Fibroblast of pulmonary artery (primary cell): ENCODE results near the gene MPND.

Source experiments
- DNase-seq: peaks from one replicate; pipeline ENCODE4 v3.0.0-alpha.2; 2010; ENCODE audit warnings: low read depth
- H3K4me3 ChIP-seq: replicated peaks from 2 replicates; pipeline ENCODE4 v1.5.1; 2011; ENCODE audit warnings: low read depth, mild to moderate bottlenecking, control low read depth, low read length, moderate library complexity
- TF ChIP-seq, protein P1 (sequence below): IDR thresholded peaks from 2 replicates; pipeline ENCODE4 v1.5.1; 2011; ENCODE audit warnings: mild to moderate bottlenecking, control low read depth, low read length, inconsistent platforms; ENCODE audit errors: missing control alignments

The MPND gene

DNA sequence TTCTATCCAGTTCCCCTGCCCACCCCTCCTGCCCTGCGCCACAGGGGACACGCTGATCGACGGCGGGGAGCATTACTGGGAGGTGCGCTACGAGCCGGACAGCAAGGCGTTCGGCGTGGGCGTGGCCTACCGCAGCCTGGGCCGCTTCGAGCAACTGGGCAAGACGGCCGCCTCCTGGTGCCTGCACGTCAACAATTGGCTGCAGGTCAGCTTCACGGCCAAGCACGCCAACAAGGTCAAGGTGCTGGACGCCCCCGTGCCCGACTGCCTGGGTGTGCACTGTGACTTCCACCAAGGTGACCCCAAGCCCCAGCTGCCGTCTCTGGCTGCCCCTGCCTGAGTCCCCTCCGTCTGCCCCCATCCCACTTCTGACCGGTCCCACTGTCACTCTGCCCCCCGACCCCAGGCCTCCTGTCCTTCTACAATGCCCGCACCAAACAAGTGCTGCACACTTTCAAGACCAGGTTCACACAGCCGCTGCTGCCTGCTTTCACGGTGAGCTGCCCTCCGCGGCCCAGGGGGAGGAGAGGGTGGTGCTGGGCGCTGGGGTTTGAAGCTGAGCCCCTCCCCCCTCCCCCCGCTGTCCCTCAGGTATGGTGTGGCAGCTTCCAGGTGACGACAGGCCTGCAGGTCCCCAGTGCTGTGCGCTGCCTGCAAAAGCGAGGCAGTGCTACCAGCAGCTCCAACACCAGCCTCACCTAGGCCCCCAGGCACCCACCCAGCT is 20.3 kb upstream of the MPND start:
- DNase-seq: no peak
- no peak overlapping the region for H3K4me3 ChIP-seq
- TF ChIP-seq, protein P1, sequence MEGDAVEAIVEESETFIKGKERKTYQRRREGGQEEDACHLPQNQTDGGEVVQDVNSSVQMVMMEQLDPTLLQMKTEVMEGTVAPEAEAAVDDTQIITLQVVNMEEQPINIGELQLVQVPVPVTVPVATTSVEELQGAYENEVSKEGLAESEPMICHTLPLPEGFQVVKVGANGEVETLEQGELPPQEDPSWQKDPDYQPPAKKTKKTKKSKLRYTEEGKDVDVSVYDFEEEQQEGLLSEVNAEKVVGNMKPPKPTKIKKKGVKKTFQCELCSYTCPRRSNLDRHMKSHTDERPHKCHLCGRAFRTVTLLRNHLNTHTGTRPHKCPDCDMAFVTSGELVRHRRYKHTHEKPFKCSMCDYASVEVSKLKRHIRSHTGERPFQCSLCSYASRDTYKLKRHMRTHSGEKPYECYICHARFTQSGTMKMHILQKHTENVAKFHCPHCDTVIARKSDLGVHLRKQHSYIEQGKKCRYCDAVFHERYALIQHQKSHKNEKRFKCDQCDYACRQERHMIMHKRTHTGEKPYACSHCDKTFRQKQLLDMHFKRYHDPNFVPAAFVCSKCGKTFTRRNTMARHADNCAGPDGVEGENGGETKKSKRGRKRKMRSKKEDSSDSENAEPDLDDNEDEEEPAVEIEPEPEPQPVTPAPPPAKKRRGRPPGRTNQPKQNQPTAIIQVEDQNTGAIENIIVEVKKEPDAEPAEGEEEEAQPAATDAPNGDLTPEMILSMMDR: no peak

DNA sequence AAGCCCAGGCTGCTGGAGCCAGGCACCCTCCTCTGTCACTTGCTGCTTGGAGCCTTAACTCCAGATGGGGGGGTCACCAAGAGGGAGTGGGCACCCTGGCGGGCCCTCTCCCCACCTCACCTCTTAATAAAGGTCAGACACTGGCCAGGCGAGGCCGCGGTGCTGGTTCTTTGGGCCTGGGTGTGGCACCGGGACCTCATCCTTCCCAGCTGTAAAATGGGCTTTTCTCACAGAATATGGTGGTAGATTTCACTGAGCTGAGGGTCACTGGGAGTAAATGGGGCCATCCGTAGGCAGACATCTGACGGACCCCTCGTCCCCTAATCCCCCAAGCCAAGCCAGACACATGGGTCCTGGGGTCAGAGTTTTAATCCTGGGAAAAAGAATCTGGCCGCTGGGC is 19.7 kb upstream of the MPND start:
- TF ChIP-seq, protein P1: no peak
- H3K4me3 ChIP-seq: no peak overlapping the region
- no peak for DNase-seq

DNA sequence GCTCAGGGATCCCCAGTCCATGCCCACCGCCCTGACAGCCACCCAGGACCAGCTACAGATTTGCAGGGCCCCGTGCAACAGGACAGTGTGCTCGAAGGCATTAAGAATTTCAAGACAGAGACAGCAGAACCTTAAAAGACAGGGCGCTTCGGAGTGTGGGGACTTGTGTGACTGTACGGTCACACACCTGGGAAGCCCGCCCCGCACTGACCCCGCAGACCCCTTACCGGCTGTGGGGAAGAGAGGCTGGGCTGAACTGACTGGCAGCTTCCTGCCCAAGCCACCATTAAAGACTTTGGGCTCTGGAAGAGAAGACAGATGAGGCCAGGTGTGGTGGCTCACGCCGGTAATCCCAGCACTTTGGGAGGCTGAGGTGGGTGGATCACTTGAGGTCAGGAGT is 19.1 kb upstream of the MPND start:
- TF ChIP-seq, protein P1: no peak
- no peak for DNase-seq
- H3K4me3 ChIP-seq: no peak overlapping the region

DNA sequence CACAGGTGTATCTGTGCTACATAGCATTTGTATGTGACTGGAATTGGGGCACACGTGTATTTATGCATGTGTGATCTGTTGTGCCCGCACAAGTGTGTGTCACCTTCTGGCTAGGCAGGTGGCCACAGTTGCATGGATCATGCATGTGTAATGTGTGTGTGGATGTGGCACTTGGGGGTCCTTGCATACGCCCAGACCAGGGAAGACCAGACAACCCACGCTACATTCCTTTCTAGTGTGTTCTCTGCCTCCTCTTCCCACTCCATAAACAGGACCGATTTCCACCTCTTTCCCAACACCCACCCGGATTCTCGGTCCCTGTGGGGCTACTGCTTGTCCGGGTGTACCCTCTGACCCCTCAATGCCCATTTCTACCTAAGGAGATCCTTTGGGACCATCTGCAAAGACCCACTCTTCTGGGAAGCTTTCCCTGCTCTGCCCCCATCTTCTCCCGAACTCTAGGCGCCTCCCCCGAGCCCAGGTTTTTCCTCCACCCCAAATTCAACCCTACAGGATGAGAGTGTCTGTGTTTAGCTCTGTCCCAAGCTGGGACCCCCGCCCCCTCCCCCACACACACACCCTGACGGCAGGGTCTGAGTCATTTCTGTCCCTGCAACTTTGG is 17.0 kb upstream of the MPND start:
- TF ChIP-seq, protein P1: no peak
- H3K4me3 ChIP-seq: no peak overlapping the region
- no peak for DNase-seq

DNA sequence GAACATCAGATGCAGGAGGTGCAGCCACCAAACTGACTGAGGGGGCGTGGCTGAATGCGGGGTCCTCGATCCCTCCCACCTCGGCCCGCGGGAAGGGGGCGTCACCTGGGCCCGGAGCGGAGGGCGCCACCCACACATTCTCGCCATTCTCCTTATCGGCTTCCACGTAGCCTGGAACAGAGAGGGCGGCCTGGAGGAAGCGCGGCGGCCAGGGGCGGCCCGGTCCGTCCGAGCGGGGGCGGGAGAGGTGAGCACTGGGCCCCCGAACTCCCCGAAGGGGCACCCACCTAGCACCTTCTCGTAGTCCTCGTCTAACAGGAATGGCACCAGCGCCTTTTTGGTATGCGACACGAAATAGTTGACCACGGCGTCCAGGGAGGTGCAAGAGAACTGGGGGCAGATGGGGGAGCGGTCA is 16.5 kb upstream of the MPND start:
- TF ChIP-seq, protein P1: no peak
- DNase-seq: no peak
- H3K4me3 ChIP-seq: peak overlapping the region; percentile 14

DNA sequence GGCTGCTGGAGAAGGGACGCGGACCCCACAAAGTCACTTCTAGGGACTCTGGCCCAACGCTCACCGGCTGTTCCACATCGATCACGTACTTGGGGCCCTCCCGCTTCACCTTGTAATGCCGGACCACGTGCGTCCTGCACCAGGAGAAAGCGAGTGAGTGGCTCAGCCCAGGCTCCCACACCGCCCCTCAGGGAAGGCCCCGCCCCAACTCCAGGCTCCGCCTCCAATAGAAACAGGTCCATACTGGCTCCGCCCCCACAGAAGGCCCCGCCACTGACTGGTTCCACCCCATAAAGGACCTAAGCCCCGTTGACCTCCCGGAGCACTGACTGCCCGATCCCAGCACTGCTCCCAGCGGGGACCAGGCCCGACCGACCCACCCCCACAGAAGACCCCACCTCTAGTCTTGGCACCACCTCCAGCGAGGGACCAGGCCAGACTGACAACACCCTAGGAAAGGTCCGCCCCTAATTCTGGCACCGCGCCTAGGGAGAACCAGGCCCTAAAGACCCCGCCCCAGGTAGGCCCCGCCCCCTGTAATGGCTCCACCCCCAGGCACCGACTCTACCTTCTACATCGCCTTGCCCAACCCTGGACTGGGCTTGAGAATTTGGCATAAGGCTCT is 16.0 kb upstream of the MPND start:
- DNase-seq: peak; percentile 70
- TF ChIP-seq, protein P1: no peak
- peak overlapping the region; percentile 52 for H3K4me3 ChIP-seq
